K562 (cell line): ENCODE results near the gene IRS2. TPM values are rescaled to one million over a fixed set of nuclear protein-coding genes. Genes with fewer than 3 reads are reported as not detected.

Experiments
- BHLHE40 ChIP-seq: IDR thresholded peaks from 2 replicates; pipeline ENCODE4 v1.6.1; 2011; ENCODE audit warnings: low read length, improper control_type of control experiment
- CBFA2T3 ChIP-seq: fragments of 450-650 bp; IDR thresholded peaks from 2 replicates; pipeline ENCODE4 v1.6.1; 2017
- CHCHD3 ChIP-seq: fragments of 250-450 bp; sonication (Bioruptor Pico); IDR thresholded peaks from 2 replicates; pipeline ENCODE4 v2.1.2; 2022; ENCODE audit warnings: mild to moderate bottlenecking
- EGR1 ChIP-seq: fragments of 450-650 bp; conservative IDR thresholded peaks from 2 replicates; pipeline ENCODE4 v1.6.1; 2017; ENCODE audit warnings: mild to moderate bottlenecking
- FIP1L1 ChIP-seq: fragments of 200-400 bp; formaldehyde crosslinking; IDR thresholded peaks from 2 replicates; pipeline ENCODE4 v1.6.1; 2018; ENCODE audit warnings: mild to moderate bottlenecking, low read depth, low read length; ENCODE audit not compliant: poor library complexity, severe bottlenecking
- MAFG ChIP-seq: fragments of 450-650 bp; conservative IDR thresholded peaks from 2 replicates; pipeline ENCODE4 v1.6.1; 2016; ENCODE audit warnings: missing genetic modification characterization, missing compliant biosample characterization
- MCM7 ChIP-seq, 2 experiments: fragments of 450-650 bp; IDR thresholded peaks; 2 replicates each; pipeline ENCODE4 v1.6.1; 2016 to 2018
- NFIX ChIP-seq: fragments of 250-450 bp; sonication (Bioruptor Pico); IDR thresholded peaks from 2 replicates; pipeline ENCODE4 v1.4.0; 2020; ENCODE audit warnings: low read depth, mild to moderate bottlenecking, moderate library complexity
- ZNF217 ChIP-seq: sonication (generic); formaldehyde crosslinking; IDR thresholded peaks from 2 replicates; pipeline ENCODE4 v1.8.0; 2022; ENCODE audit warnings: mild to moderate bottlenecking, missing genetic modification reagents
- polyA plus RNA-seq, 8 experiments: library from polyadenylated mRNA; depleted of rRNA in 4 of 8; stranded (reverse) in 5 of 8; unstranded in 3 of 8; fragments of >200 nt; fragmentation: Nextera tagmentation in 2 of 8; fragmentation: Illumina TruSeq in 1 of 8; extraction: Ambion mirVana in 2 of 8; extraction: Trizol in 1 of 8; gene quantifications; 2 replicates each; pipeline versions ENCODE4 v1.2.1 to v1.2.3, GENCODE V29; 2011 to 2014; ENCODE audit warnings: inconsistent platforms in 1 of 8, missing spikeins in 1 of 8
- total RNA-seq, 7 experiments: library from RNA; depleted of rRNA in 6 of 7; stranded (reverse); fragments of >200 nt in 6 of 7; fragmentation: Illumina TruSeq in 2 of 7; extraction: Trizol in 2 of 7; gene quantifications; 2 replicates each; pipeline versions ENCODE4 v1.2.1 to v1.2.3, GENCODE V29; 2011 to 2021; ENCODE audit warnings: low replicate concordance in 1 of 7
- TF ChIP-seq, protein P1 (sequence below): fragments of 250-450 bp; sonication (Bioruptor Pico); IDR thresholded peaks from 2 replicates; pipeline ENCODE4 v1.5.0; 2021
- TF ChIP-seq, protein P2 (sequence below): sonication (generic); formaldehyde crosslinking; IDR thresholded peaks from 2 replicates; pipeline ENCODE4 v1.8.1; 2023; ENCODE audit warnings: mild to moderate bottlenecking, missing genetic modification reagents, moderate library complexity
- TF ChIP-seq, protein P3 (sequence below), 2 experiments: fragments of 450-650 bp; formaldehyde crosslinking in 1 of 2; IDR thresholded peaks; 2 replicates each; pipeline versions ENCODE4 v1.4.0 to v1.6.1; 2014 to 2020; ENCODE audit warnings: mild to moderate bottlenecking in 2 of 2, borderline replicate concordance in 1 of 2, low read depth in 1 of 2
- TF ChIP-seq, protein P4 (sequence below), 3 experiments: fragments of 200-800 bp in 1 of 3; fragments of 250-450 bp in 1 of 3; fragments of 450-650 bp in 1 of 3; sonication (Bioruptor Pico) in 1 of 3; sonication (Bioruptor generic) in 1 of 3; formaldehyde crosslinking in 1 of 3; IDR thresholded peaks; 2 replicates each; pipeline versions ENCODE4 v1.6.1 to v1.8.0; 2016 to 2022; ENCODE audit warnings: mild to moderate bottlenecking in 2 of 3, missing genetic modification characterization in 2 of 3, missing compliant biosample characterization in 1 of 3, moderate library complexity in 1 of 3

Gene IRS2
- total and polyA plus RNA-seq, 9 of the 15 experiments (the other 6 are each of a cell fraction or from before 2014, with no cell fraction given) = 0.36 to 4.6 (median 0.63) TPM

DNA sequence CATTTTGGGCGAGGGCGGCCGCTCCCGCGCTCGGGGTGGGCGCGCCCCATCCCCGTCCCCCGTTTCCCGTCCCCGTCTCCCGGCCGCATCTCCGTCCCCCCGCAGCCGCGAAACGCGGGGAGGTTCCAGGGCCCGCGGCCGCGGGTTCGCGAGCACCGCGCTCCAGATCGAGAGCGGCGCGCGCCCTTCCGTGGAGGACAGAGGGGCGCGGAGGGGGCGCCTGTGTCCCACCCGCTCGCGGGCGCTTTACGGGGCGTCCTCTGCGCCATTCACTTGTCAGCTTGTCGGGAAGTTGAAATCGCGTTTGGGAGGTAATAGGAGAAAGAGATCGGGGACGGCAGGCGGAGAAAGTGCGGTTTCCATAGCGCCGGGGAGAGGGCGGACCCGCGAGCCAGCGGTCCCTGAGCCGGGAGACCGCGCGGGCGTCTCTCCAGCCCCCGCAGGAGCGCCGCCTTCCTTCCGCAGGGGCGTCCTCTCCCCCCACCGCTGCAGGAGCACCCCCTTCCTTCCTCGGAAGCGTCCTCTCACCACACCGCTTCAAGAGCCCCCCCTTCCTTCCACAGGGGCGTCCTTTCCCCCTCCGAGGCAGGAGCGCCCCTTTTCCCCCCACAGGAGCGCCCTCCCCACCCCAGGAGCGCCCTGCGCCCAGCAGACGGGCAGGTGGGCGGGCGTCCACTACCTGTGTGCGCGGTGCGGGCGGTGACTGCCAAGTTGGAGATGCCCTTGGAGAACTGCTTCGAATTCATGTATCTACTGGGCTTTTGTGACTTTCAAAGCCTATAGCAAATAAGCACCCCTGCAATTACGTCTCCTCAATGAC, 962 bp upstream of the IRS2 start (continued):
- TF ChIP-seq EGR1 (peak; percentile 81), ZNF217 (no peak), NFIX (CRISPR knock-in tag) (no peak), CHCHD3 (CRISPR knock-in tag) (no peak), FIP1L1 (no peak), MAFG (tag) (no peak), BHLHE40 (no peak), MCM7 (IDR thresholded peaks at IDR 0.05) (no peak), CBFA2T3 (no peak)
- TF ChIP-seq, protein P1, sequence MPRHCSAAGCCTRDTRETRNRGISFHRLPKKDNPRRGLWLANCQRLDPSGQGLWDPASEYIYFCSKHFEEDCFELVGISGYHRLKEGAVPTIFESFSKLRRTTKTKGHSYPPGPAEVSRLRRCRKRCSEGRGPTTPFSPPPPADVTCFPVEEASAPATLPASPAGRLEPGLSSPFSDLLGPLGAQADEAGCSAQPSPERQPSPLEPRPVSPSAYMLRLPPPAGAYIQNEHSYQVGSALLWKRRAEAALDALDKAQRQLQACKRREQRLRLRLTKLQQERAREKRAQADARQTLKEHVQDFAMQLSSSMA = no peak
- TF ChIP-seq, protein P2, sequence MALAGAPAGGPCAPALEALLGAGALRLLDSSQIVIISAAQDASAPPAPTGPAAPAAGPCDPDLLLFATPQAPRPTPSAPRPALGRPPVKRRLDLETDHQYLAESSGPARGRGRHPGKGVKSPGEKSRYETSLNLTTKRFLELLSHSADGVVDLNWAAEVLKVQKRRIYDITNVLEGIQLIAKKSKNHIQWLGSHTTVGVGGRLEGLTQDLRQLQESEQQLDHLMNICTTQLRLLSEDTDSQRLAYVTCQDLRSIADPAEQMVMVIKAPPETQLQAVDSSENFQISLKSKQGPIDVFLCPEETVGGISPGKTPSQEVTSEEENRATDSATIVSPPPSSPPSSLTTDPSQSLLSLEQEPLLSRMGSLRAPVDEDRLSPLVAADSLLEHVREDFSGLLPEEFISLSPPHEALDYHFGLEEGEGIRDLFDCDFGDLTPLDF (CRISPR knock-in tag) = no peak
- TF ChIP-seq, protein P3, sequence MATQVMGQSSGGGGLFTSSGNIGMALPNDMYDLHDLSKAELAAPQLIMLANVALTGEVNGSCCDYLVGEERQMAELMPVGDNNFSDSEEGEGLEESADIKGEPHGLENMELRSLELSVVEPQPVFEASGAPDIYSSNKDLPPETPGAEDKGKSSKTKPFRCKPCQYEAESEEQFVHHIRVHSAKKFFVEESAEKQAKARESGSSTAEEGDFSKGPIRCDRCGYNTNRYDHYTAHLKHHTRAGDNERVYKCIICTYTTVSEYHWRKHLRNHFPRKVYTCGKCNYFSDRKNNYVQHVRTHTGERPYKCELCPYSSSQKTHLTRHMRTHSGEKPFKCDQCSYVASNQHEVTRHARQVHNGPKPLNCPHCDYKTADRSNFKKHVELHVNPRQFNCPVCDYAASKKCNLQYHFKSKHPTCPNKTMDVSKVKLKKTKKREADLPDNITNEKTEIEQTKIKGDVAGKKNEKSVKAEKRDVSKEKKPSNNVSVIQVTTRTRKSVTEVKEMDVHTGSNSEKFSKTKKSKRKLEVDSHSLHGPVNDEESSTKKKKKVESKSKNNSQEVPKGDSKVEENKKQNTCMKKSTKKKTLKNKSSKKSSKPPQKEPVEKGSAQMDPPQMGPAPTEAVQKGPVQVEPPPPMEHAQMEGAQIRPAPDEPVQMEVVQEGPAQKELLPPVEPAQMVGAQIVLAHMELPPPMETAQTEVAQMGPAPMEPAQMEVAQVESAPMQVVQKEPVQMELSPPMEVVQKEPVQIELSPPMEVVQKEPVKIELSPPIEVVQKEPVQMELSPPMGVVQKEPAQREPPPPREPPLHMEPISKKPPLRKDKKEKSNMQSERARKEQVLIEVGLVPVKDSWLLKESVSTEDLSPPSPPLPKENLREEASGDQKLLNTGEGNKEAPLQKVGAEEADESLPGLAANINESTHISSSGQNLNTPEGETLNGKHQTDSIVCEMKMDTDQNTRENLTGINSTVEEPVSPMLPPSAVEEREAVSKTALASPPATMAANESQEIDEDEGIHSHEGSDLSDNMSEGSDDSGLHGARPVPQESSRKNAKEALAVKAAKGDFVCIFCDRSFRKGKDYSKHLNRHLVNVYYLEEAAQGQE (IDR thresholded peaks at IDR 0.05; ENCODE audit: borderline replicate concordance) = no peak
- TF ChIP-seq, protein P3 (CRISPR knock-in tag; IDR thresholded peaks at IDR 0.05; ENCODE audit: low read depth) = no peak
- TF ChIP-seq, protein P4, sequence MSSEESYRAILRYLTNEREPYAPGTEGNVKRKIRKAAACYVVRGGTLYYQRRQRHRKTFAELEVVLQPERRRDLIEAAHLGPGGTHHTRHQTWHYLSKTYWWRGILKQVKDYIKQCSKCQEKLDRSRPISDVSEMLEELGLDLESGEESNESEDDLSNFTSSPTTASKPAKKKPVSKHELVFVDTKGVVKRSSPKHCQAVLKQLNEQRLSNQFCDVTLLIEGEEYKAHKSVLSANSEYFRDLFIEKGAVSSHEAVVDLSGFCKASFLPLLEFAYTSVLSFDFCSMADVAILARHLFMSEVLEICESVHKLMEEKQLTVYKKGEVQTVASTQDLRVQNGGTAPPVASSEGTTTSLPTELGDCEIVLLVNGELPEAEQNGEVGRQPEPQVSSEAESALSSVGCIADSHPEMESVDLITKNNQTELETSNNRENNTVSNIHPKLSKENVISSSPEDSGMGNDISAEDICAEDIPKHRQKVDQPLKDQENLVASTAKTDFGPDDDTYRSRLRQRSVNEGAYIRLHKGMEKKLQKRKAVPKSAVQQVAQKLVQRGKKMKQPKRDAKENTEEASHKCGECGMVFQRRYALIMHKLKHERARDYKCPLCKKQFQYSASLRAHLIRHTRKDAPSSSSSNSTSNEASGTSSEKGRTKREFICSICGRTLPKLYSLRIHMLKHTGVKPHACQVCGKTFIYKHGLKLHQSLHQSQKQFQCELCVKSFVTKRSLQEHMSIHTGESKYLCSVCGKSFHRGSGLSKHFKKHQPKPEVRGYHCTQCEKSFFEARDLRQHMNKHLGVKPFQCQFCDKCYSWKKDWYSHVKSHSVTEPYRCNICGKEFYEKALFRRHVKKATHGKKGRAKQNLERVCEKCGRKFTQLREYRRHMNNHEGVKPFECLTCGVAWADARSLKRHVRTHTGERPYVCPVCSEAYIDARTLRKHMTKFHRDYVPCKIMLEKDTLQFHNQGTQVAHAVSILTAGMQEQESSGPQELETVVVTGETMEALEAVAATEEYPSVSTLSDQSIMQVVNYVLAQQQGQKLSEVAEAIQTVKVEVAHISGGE (CRISPR knock-in tag; IDR thresholded peaks at IDR 0.05) = peak in 1 of 3 experiments; percentile 58; a peak in 1 of 6 replicates
